ENCODE results near the gene SPRED1.

The SPRED1 gene

DNA sequence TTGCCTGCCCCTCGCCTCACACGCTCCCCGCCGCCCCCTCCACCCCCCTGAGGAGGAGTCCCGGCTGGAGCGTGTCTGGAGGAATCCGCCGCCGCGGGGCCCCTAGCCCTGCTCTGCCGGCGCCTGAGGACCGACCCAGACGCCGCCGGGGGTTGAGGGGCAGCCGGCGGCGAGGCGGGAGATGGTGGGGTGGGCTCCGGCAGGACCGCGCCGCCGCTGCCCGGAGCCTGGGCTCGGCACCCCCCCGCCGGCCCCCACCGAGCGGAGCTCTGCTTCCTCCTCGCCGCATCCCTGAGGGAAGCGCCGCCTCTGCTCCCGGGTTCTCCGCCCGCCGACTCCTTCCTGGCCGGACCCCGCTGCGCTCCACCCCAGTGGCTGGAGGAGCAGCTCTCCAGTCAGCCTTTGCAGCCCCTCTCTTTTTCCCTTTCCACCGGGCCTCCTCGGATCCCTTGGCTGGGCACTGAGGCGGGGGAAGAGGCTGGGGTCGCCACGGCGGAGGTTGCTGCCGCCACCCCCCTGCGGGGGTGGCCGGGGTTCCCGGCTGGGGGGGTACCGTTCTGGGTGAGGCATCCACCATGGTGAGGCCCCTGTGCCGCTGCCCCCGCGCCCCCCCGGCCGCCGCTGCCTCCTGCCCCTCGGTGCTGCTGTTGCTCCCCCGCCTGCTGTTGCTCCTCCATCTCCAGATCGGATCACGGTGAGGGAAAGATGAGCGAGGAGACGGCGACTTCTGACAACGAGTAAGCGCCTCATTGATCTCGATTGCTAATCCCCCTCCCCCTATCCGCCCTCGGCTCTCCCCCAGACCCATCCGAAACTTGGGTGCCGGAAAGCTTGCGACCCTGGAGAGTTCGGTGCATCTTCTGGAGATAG, at the start of gene SPRED1:
Gene SPRED1, plus strand, starts transcription at position 356 of the 870 bp plus-strand sequence. Its CDS starts 350 bp downstream, at position 706.
- DNase-seq: peak; percentile 28

DNA sequence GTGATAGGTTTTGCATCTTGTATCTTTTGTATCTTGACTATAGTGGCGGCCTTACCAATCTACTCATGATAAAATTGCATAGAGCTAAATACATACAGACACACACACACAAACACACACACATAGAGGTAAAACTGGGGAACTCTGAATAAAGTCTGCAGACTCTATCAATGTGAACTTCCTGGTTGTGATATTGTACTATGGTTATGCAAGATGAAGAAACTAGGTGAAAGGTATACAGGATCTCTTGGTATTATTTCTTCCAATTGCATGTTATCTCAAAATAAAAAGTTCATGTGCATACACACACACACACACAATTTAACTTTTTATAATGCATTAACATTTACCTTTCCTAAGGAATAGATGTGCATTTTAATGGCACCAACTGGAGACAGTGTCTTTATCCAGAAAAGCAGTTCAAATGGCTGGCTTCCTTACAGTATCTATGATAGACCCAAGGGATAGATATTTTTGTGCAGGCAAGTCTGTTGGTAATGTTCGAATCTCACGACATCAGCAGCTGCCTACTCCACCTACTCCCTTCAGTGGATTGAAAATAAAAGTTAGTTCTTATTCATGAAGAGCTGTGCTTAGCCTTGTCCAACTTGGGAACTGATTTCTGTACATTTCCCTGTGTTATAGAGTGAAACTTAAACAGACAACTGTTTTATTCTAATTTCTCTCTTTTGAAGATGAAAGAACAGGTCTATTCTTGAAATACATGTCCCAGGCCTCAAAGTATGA, 46.9 kb upstream of the SPRED1 start:
- DNase-seq: no peak

DNA sequence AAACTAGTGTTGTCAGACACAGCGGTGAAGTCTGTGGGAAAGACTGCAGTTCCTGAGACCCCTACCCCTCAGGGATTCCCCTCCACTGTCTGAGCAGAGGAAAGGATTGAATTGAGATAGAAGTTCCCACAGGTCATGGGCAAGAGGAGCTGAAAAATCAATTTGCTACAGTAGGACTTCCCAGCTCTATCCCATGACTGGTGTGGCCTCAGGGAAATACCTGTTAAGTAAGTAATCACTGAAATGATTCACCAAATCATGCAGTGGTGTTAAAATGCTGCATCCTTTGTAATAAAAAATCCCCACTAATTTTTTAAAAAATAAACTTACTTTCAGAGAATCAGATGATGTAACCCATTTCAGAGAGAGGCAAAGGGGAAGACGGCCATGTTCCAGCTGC, 45.0 kb upstream of the SPRED1 start:
- peak; percentile 57 for DNase-seq

DNA sequence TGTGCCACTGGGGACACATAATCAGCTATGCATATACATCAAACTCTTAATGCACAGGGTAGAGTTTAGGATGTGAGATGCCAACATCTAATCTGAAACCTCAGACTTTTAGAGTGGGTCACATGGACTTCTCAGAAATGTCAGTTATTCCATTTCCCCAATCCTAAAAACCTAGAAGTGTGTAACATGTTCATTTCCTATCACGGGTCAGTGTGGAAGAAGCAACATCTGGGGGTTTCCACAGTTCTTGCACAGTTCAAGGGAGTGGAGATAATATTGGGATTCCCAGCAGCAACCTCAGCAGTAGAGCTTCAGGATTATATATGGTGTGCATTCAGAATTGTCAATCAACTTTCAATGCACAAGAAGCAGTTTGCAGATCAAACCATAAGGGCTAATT, 44.4 kb upstream of the SPRED1 start:
- DNase-seq: no peak

DNA sequence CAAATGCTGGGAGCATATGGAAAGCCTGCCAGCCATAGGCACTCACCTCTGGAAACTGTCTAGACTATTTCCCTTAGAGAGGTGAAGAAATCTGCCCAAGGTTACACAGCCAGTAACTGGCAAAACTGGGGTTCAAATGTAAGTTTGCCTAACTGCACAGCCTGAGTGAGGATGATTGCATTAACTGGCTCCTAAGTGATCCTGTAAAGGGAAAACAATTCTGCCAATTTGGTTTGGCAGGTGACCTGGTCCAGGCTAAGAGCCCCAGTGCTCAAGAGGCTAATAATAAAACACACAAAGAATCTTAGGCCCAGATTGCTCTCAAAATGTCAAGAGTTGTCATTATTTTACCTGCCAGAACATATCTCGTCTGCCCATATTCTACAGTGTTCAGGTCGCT, 43.9 kb upstream of the SPRED1 start:
- DNase-seq: no peak

DNA sequence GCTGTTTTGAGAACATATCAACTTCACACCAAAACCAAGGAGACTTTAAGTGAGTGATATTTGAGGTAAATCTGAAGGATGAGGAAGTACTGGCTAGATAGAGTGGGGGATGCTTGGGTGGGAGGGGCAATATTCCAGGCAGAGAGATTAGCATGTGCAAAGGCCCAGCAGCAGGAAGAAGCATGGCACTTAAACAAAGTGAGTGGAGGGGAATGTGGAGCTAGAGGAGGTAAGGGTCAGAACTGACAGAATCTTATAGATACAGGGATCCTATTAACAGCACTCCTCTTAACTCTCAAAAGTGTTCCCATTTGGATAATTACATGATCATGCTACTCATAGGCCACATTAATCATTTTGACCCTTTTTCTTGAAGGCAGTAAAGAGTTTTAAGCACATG, 41.4 kb upstream of the SPRED1 start:
- no peak for DNase-seq

DNA sequence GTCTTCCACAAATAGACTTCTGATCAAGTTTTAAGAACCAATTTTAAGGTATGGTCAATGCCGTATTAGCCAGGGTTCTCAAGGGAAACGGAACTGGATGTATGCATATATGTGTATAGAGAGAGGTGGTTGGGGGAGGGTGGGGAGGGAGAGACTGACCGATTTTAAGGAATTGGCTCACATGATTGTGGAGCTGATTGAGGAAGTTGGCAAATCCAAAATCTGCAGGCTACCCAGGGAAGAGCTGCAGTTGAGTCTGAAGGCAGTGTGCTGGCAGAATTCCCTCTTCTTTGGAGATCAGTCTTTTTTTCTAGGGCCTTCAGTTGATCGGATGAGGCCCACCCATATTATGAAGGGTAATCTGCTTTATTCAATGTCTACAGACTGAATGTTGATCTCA, 40.8 kb upstream of the SPRED1 start:
- DNase-seq: no peak

DNA sequence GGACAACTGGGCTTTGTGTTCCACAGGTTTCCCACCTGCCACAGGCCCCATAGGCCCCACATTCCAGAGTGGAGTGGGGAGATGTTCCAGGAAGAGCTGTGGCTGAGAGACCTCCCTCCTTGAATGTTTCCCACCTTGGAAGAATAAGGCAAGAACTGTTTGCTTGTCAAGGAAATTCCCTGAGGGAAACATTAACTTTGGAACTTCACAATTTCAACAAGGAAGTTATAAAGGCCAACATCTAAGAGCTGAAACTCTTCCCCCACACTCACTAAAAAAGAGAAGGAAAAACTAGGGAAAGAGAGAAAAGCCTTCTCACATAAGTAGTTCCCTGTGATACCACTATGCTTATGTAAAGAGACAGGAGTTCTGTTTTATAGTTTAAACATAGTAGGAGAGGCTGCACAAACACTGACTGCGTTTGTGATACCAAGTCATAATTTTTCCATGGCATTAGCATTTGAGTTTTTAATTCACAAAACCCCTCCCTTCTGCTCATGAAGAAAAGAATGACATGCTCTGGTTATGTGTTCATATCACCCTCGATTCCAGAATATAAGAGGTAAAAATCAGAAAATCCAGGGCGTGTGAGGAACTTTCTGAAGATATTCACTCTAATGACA, 39.8 kb upstream of the SPRED1 start:
- DNase-seq: no peak

DNA sequence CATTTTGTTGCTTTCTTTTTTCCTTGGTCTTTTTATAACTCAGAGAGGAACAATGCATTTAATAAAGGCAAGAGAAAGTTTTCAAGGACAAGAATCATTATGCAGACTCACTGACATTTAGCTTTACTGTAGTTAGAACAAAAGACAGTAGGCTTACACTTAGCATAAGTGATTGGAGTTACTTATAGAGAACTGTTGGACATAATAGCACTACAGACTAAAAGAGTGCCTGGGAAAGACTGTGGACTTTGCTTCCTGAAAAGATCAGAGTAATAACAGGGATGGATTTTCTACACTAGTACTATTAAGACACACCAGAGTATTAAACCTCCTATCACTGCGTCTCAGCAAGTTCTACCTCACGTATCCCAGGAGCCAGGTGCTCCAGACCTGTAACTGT, 39.3 kb upstream of the SPRED1 start:
- no peak for DNase-seq

DNA sequence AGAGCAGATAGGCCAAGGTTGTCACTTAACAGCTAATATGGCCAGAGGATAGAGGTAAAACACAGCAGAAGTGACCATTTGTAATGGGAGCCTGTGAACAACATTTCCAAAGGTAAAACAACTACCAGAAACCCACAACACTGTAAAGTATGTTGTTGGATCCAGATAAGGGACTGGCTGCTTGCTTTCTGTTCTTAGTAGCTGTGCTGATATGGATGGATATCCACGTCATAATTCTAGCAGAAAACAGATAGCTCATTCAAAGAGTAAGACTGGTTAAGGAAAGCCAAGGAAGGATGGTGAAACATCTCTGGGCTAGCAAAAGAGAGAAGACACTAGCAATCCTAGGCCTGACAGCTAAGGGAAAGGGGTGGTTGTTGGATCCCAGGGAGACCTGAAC, 36.9 kb upstream of the SPRED1 start:
- DNase-seq: no peak

DNA sequence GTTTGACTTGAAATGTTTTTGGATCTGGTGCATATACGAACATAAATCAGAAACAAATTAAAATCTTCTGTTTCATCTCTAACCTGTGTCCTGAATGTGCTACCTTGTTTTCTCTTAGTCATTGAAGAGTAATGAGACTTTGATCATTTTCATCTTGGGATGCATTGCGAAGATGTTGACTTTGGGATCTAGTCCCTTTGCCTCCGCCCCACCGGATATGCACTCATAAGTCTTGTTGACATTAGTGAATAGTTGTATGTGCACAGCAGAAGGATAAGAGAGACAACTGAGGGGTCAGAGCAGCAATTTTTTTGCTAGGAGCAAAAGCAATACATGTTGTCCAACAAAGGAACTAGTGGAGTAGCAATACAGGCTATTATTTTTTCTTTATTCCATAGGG, 35.9 kb upstream of the SPRED1 start:
- DNase-seq: no peak

DNA sequence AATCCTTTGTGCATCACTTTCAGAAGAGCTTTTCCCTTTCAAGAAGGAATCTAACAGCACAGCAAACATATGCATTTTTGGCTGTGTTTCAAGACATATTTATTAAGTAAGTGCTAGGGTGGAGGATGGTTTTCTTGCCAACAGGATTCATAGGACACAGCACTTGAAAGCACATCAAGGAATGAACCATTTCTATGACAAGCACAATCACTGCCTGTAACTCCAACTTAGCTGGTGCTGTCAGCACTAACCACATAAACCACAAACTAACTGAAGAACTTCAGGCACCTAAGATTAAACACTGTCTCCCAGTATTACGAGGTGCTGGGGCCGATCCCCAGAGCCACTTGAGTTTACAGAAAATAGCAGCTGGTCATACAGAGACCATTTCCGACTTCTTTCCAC, 35.4 kb upstream of the SPRED1 start:
- DNase-seq: peak; percentile 78

DNA sequence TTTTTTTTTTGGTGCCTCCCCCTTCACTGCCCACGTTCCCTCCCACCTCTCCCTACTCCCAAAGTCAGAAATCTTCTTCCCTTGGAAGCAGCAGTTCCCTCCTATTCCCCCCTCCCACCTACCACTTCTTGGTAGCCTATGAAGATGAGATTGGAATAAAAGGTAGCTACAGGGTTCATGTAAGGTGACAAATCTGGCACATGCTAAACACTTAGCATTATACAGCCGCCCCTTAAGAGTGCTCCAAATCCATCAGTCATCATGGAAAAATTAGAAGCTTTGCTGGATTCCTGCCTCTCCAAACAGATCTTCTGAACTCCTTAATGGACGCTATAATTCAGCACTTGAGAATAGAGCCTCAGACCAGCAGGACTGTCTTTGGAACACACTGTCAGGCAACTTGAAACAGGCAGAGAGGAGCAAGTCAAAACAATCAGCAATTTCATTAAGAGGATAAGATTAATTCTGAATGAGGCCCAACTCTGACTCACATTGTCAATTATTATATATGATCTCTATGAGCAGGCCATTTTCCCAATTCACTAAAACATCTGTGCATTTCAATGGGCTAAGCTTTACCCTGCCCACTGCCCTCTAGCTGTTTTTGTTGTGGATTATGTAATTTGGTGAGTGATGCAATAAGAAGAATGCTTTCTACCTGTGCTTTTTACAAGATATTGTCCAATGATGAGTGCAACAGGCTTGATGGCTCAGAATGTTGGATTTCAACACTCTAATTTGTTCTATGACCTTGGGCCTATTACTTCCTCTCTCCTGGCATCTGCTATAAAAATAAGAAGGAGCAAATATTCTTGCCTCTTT, 34.6 kb upstream of the SPRED1 start:
- DNase-seq: peak; percentile 10

DNA sequence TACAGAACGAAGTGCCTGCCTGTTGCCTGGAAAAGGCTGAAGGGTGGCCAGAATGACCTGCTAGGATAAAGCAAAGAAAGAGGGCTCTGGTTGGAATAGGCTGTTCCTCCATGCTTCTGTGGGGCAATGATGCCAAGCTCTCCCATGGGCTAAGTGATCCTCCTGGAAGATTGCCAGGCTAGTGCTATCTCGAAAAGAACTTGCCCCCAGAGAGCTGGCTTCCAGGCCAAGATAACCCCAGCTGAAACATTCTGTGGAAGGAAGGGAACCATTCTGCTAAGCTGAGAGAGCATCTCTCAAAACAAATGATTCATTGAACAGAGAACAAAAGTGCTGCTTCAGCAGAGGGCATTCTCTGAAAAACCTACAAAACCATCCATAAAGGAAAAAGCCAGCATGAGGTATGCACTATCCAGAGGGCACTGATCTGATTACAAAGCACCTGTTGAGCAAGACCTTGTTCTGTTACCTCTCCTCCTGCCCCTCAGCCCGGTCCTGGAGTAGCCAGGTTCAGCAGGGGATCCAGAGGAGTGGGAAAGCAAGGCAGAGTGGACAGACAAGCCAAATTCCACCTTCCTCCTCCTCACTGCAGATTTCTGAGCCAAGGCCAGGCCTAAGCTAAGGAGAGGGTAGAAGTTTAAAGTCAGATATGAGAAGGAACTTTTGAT, 31.9 kb upstream of the SPRED1 start:
- no peak for DNase-seq

DNA sequence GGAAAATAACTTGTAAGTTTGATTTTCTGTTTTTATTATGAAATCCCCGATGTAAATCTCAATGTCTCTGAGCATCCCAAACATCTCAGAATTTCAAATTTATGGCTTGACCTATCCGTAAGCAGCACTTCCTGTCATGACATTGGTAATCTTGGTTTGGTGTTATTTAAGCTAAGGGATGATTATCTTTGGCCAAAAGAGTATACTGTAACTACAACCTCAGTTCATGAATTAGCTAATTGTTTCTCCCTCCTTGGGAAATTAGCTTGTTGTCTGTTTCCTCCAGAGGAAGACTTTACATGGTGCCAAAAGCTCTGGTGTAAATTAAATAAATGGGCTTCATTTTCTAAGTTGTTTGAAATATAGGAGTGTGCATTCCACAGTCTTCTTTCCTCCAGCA, 28.1 kb upstream of the SPRED1 start:
- DNase-seq: no peak

DNA sequence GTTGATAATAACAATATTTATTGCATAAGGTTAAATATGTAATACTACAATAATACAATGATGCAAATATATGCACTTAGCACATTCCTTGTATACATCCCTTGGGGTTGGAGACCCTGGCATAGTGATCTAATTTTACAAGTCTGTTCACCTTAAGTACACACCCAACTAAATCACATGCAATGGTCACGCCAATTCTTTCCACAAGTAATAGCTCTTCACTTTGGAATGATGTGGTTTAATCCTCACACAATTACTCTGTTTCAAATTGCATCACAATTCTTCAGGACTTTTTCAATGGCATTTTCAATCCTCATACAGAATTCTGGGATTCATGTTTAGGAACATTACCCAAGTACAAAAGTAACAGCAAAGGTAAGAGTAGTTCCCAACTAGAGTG, 27.3 kb upstream of the SPRED1 start:
- no peak for DNase-seq

DNA sequence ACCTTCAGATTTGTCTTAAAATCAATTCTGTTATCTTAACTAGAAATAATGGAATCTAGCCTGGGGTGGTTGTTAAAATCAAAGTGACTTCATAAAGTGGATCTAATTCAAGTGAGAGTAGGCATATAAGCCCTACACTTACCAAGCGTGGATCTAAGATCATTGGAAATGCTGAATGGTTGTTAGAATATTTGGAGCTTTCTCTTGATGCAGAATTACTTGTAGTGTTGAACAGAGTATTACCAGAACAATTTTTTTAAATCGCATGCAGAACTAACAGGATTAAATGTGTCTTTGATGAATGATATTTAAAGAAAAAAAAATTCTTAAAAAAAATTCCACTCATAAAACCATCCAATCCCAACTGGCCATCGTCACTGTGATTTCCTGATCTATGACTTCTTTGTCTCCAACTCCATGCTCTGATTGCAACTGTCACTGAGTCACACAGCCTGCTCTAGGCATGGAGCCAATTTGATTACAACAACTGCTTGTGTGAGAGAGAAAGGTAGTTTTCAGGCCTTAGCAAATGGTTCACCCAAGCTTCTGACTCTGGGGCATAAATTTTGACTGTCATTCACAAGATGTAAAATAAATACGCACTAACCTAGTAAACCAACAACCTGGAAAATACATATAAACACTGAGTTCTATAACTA, 25.9 kb upstream of the SPRED1 start:
- peak; percentile 81 for DNase-seq

DNA sequence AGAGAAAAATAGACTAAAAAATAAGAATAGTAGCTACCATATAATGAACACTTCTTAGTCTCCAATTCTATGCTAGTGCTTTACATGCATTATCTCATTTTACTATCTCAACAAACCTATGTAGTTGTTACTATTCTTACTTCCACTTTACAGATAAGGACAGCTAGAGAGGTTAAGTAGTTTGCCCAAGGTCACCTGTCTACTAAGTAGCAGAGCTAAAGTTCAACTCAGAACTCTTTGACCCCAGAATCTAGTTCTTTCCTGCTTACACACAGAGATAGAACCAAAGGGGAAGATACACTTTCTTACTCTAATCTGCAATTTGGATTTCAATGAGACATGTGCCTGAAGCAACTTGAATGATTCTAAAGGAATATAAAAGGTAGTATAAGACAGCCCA, 24.7 kb upstream of the SPRED1 start:
- DNase-seq: no peak

DNA sequence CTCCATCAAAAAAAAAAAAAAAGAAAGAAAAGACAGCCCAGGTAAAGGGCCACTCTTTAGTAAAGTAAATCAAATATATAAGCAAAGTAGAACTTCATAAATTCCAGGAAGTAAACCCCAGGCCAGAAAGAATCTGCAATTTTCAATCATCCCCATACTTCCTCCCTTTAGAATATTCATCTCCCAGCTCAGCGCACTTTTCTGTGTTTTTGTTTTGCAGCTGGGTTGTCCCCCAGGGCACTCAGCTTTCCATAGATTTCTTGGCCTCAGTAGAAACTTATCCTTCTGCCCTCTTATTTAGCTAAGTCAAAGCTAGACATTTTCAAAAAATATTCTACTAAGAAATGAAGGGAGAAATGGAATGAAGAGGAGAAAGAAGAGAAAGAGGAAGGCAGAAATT, 24.0 kb upstream of the SPRED1 start:
- no peak for DNase-seq

DNA sequence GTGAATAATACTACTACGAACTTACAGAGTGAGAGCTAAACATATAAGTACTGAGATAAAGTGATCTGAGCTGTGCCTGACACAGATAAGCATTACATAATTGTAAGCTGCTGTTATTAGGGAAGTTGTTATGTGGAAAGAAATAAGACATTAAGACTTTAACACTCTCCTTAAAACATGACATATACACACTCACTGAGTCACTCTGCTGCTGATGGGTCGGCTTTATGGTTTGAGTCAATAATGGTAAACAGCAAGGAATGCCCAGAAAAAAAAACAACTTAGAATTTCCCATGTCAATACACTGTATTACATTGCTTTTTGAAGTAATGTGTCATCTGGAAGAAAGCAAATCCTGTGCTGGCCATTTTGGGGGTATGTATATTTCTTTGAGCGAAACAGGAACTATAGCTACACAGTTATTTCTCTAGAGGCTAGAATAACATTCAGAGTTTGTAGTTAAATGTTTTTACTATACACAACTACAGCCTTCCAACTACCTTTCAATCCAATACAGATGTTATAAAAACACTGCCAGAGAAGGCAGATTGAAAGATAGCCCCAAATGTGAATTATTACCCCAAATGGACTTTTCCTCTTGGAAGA, 22.8 kb upstream of the SPRED1 start:
- DNase-seq: peak; percentile 28

DNA sequence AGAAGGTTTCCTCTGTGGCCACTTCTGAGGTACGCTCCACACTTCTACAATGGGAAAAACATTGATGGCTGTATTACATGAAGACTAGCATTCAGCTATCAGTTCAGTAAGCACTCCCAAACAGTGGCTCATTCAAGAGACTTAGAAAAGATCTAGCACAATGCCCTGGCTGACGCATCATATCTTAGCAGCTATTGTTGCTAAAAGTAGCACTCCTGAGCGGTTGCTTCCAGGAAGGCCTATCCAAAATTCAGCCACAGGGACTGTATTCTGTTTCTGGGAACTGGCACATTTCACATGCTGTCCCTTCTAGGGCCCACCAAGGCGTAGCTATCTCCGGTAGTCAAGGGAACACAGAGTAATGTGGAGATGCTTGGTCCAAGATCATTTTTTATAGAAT, 21.2 kb upstream of the SPRED1 start:
- no peak for DNase-seq
